Stimulated activated CD4-positive, alpha-beta T cell treated with anti-CD3 and anti-CD28 coated beads, Interleukin-1b, Interleukin-23, amount 100 ng/mL, for 4 hours (primary cell): ENCODE measurements around the gene GPR135.

Experiments used
- DNase-seq, 2 donors: peaks; one replicate each; pipeline ENCODE4 v3.0.0-alpha.2; 2020; ENCODE audit warnings: low read depth in 2 of 2

Gene GPR135

DNA sequence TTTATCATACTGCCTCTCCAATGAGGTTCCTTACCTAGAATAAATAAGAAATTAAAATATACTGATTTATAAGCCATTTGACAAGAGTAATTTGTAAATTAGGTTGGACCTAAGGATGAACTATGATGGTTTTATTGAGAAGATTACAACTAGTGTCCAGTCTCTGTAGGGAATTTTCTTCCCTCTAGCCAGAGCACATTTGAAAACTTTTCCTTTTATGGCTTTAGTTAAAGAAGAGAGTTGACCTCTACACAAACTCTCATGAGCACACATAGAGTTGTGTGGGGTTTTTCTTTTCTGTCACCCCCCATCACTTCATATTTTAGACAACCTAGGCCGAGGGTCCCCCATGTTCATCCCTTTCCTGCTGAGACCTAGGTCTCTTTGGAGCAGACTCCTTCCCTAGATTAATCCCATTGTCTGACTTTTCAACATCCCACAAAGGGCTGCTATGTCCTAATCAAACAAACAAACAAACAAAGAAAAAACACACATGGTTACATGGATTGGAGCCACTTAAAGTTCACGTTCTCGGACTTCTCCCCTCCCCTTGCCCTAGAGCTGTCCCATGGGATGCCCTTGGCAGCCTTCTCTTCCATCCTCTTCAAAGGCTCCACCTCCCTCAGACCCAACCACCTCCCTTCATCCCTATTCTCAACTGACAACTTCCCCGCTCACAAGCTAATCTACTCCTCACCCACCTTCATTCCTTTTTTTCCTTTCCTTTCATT is 40.7 kb downstream of the GPR135 start:
- DNase-seq, result no peak

DNA sequence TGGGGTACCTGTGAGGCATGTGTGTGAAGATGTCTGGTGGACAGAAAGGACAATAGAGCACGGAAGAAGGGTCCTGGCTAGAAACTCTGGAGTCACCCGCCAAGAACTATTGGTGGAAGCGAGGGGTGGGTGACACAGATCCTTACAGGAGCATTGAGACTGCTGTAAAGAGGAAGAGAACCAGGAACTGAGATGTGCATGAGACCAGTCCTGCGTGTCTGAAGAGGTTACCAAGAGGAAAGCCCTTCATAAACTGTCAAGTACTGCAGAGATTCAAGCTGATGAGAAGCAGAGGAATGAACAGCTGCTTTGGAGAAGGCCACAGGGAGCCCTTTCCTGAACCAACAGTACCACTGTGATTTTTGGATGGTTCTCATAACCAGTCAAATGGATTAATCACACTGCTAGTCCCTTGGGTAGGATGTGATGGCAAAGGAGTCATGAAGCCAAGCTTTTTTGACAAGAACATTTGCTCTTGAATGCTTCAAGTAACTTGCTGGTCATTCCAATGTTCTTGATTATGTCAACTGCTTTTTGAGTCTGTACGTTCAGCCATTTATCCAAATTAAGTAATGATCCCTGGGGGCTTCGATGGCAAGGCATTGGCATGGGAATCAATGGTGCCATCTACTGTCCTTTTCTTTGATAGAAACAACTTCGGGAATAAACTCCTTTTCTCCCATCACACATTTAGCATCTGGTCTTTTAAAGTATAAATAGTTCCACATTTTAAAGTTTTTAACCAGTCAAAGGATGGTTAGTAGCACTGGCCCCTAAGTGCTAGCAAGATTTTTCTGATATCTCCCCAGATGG is 42.9 kb downstream of the GPR135 start:
- no peak for DNase-seq

- no peak for DNase-seq
These were observed 45.9 kb downstream of the GPR135 start for GRCh38 chr14:59419303-59419702.

DNA sequence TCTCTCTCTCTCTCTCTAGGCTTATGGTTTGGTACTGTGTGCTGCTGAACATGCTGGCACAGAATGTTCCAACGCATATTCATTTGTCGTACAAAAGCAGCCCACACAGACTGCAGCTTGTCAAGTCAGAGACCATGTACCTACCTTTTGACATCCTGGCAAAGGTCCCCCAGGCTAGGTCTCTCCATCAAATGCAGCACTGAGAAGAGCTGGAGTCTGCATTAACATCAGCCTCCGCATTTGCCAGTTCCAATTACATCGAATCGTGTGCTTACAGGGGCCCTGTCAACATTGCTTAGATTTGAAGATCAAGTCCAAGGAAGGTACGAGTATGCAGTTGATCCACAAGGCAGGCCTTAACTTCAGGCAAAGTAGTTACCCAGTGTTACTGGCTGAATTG is 47.9 kb downstream of the GPR135 start:
- DNase-seq, result no peak

GRCh38 chr14:59415836-59416602 is 49.2 kb downstream of the GPR135 start:
- no peak for DNase-seq
